ENCODE results near the gene SPON2.

SPON2 gene

DNA sequence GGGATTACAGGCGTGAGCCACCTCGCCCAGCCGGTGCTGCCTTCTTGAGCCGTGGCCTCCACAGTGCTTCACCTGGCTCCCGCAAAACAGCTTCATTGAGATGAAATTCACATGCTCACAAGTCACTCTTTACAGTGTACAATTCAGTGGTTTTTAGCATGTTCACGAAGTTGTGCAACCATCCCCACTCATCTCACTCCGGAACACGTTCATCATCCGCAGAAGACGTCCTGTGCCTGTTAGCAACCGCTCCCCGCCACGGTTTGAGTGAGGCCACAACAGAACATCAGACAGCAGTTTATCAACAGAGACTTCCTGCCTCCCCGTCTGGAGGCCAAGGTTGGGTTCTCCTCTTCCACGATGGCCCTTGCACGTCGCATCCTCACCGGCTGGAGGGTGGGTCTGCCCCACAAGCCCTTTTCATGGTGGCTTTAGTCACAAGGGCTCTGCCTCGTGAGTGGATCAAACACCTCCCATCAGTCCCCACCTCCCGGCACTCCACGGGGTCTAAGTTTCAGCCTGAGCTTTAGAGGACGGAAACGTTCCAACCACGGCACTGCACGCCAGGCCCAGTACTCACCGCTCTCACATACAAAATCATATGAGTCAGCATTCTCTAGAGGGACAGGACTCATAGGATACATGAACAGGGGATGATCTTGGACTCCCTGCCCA is 29.6 kb upstream of the SPON2 start:
- in situ Hi-C loops (cut with HindIII; ENCODE audit: low sequenced_read_pairs), result loop anchor here (5.0 kb wide), 2 partner anchors 40 to 50 kb away; no protein-coding TSS in a partner anchor
- DNase-seq (ENCODE audit: low read depth), result no peak
- no peak for TF ChIP-seq CTCF (IDR thresholded peaks at IDR 0.05; ENCODE audit: low read depth, low read length, missing control alignments)
- H3K4me3 ChIP-seq (ENCODE audit: low read depth, low read length), result no peak overlapping the region

- H3K4me3 ChIP-seq (ENCODE audit: low read depth, low read length), result no peak overlapping the region
- DNase-seq (ENCODE audit: low read depth), result peak; percentile 59
- TF ChIP-seq CTCF (IDR thresholded peaks at IDR 0.05; ENCODE audit: low read depth, low read length, missing control alignments), result no peak
- in situ Hi-C loops (cut with HindIII; ENCODE audit: low sequenced_read_pairs), result loop anchor here (5.0 kb wide), 2 partner anchors 42 to 48 kb away; no protein-coding TSS in a partner anchor
These were observed 28.1 kb upstream of the SPON2 start for GRCh38 chr4:1200425-1201035.

- no peak overlapping the region for H3K4me3 ChIP-seq (ENCODE audit: low read depth, low read length)
- in situ Hi-C loops (cut with HindIII; ENCODE audit: low sequenced_read_pairs), result loop anchor here (5.0 kb wide), 2 partner anchors 43 to 47 kb away; no protein-coding TSS in a partner anchor
- no peak for TF ChIP-seq CTCF (IDR thresholded peaks at IDR 0.05; ENCODE audit: low read depth, low read length, missing control alignments)
- DNase-seq (ENCODE audit: low read depth), result no peak
These were observed 27.4 kb upstream of the SPON2 start for GRCh38 chr4:1199556-1200331.

DNA sequence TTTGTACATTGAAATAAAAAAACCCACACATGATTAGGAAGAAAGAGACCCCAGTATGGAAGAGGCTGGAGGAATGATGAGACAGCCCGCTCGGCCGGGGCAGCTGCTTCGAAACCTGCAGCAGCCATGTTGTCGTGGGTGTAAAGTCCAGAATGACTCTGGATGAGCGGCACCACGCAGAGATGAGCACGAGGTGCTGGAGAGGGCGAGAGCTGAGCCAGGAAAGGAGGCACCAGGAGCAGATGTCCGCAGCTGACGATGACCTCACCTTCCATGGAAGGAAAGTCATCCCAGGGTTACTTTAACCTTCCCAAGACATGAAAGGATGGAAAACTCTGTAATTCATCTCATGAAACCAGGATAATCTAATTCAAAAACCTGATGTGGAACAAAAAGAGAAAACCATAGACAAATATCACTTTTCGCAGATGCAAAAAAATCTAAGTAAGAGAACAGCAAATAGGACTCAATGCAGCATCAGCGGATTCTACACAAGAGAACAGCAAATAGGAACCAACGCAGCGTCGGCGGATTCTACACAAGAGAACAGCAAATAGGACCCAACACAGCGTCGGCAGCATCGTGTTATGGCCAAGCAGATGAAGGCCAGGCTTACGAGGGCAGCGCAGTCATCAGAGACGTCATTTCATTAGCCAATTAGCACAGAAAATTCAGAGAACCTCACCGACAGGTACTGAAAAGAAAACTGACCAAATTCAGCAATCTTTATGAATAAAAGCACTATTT is 25.9 kb upstream of the SPON2 start:
- in situ Hi-C loops (cut with HindIII; ENCODE audit: low sequenced_read_pairs), result no loop called here
- no peak overlapping the region for H3K4me3 ChIP-seq (ENCODE audit: low read depth, low read length)
- DNase-seq (ENCODE audit: low read depth), result no peak
- TF ChIP-seq CTCF (IDR thresholded peaks at IDR 0.05; ENCODE audit: low read depth, low read length, missing control alignments), result no peak

DNA sequence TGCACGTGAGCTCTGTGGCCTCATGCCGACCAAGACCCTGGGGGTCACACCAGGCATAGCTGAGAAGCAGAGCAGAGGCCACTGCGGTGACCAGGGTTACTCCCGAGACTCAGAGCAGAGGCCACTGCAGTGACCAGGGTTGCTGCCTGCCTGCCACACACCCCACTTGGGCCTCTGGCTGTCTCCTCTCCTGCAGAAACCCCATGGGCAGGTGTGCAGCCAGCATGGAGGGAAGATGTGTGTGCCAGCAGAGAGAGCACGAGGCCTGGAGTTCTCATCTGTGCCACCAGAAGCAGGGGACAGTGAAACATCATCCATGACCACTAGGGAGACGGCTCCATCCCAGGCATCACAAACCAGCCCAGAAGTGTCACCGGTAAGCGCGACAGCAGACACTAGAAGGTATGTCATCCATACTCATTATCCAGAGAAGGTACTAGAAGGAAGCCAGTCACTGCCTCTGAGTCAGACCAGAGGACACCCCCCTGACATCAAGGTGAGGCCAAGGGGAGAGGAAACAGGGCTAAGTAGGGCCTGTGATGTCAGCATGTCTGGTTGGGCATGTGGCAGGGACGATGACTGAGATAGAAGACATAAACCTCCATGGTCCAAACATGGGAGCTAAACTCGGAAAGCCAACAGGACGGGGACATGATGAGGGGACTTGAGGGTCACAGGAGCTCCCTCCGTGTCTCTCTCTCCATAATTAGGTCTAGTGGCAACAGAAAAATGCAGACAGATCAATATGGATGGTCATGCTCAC is 24.2 kb upstream of the SPON2 start:
- no peak overlapping the region for H3K4me3 ChIP-seq (ENCODE audit: low read depth, low read length)
- in situ Hi-C loops (cut with HindIII; ENCODE audit: low sequenced_read_pairs), result no loop called here
- TF ChIP-seq CTCF (IDR thresholded peaks at IDR 0.05; ENCODE audit: low read depth, low read length, missing control alignments), result no peak
- no peak for DNase-seq (ENCODE audit: low read depth)
